ENCODE results near the gene SKI.

- no peak for TF ChIP-seq CTCF (IDR thresholded peaks at IDR 0.05; ENCODE audit: borderline replicate concordance, extremely low read depth, low read length, poor library complexity, severe bottlenecking)
- TF ChIP-seq EZH2 (IDR thresholded peaks at IDR 0.05; ENCODE audit: borderline replicate concordance, low read depth, low read length, severe bottlenecking) = no peak
Measured at GRCh38 chr1:2270260-2271100, 42.4 kb downstream of the SKI start.
